GM12891 (cell line): ENCODE results near the gene VDAC1.

Experiments used
- PAX5 ChIP-seq: IDR thresholded peaks from 2 replicates; pipeline ENCODE4 v1.6.1; 2011; ENCODE audit warnings: low read length, moderate library complexity, mild to moderate bottlenecking; ENCODE audit not compliant: insufficient read depth, severe bottlenecking
- POLR2A ChIP-seq: IDR thresholded peaks from 2 replicates; pipeline ENCODE4 v1.6.1; 2011; ENCODE audit warnings: low read depth, low read length, control low read depth
- POLR2AphosphoS5 ChIP-seq: IDR thresholded peaks from 2 replicates; pipeline ENCODE4 v1.6.1; 2011; ENCODE audit warnings: low read depth, low read length, control low read depth
- POU2F2 ChIP-seq: IDR thresholded peaks from 2 replicates; pipeline ENCODE4 v1.6.1; 2011; ENCODE audit warnings: low read depth, mild to moderate bottlenecking, control low read depth, low read length, moderate library complexity
- SPI1 ChIP-seq: IDR thresholded peaks from 2 replicates; pipeline ENCODE4 v1.6.1; 2011; ENCODE audit warnings: low read depth, low read length, control low read depth
- TAF1 ChIP-seq: IDR thresholded peaks from 2 replicates; pipeline ENCODE4 v1.6.1; 2011; ENCODE audit warnings: low read depth, low read length, control low read depth

GRCh38 chr5:133933670-133934295, 71.0 kb downstream of the VDAC1 start:
- TF ChIP-seq POLR2A (no peak), TAF1 (no peak), SPI1 (no peak), POLR2AphosphoS5 (no peak), POU2F2 (no peak), PAX5 (no peak)
